Tibial artery (tissue), 4 donors: ENCODE data around the gene IFNLR1.

Source experiments
- DNase-seq, 2 donors: peaks; one replicate each; pipeline ENCODE4 v3.0.0-alpha.2; 2019
- H3K27ac ChIP-seq, 2 donors: fragments of 200-600 bp; sonication (generic) in 1 of 2; 1 replicate in 1 of 2; 2 replicates in 1 of 2; pipeline ENCODE4 v1.5.1; 2018 to 2019; ENCODE audit warnings: mild to moderate bottlenecking in 1 of 2
- H3K27me3 ChIP-seq, 2 donors: fragments of 200-600 bp; sonication (generic) in 1 of 2; one replicate each; pipeline versions ENCODE4 v1.5.1 to v1.6.0; 2016 to 2019
- H3K36me3 ChIP-seq, 3 donors: fragments of 200-600 bp; sonication (generic) in 2 of 3; one replicate each; pipeline ENCODE4 v1.5.1; 2016 to 2019; ENCODE audit warnings: mild to moderate bottlenecking in 2 of 3
- H3K4me1 ChIP-seq, 4 donors: fragments of 200-600 bp; sonication (generic) in 2 of 4; 1 replicate in 3 of 4; 2 replicates in 1 of 4; pipeline ENCODE4 v1.5.1; 2016 to 2019
- H3K4me3 ChIP-seq, 2 donors: fragments of 200-600 bp; sonication (generic) in 1 of 2; 1 replicate in 1 of 2; 2 replicates in 1 of 2; pipeline ENCODE4 v1.5.1; 2018 to 2019; ENCODE audit warnings: mild to moderate bottlenecking in 2 of 2
- H3K9me3 ChIP-seq, 3 donors: fragments of 200-600 bp; sonication (generic) in 1 of 3; one replicate each; pipeline ENCODE4 v1.5.1; 2016 to 2019
- CTCF ChIP-seq, 2 experiments: fragments of 200-600 bp in 1 of 2; fragments of 450-650 bp in 1 of 2; IDR thresholded peaks; one replicate each; pipeline ENCODE4 v1.5.1; 2017 to 2019; ENCODE audit warnings: antibody characterized with exemption in 2 of 2, mild to moderate bottlenecking in 1 of 2, moderate library complexity in 1 of 2
- intact Hi-C: fragments of 100-400 bp; cut with DNase I; formaldehyde crosslinking; loops from one replicate; pipeline ENCODE4 v1.15.0; 2023; ENCODE audit warnings: low total_unique reads

Gene IFNLR1

GRCh38 chr1:24186993-24187790, at the start of gene IFNLR1:
TSS of gene IFNLR1 (minus strand) at chr1:24187289. CDS start at chr1:24187248, 41 bp downstream.
- TF ChIP-seq CTCF (IDR thresholded peaks at IDR 0.05), result no peak
- H3K27ac ChIP-seq, result no peak within 1 kb of the TSS
- H3K4me1 ChIP-seq, result peaks cover 0 to 16% (median 9%) of the 10 kb centered on the region in 4 donors
- H3K4me3 ChIP-seq, result peak within 1 kb of the TSS; percentile 38 to 49
- DNase-seq, result no peak
- H3K9me3 ChIP-seq, result no peaks in the 10 kb centered on the region
- intact Hi-C loops, result no loop called here
- H3K27me3 ChIP-seq, result peaks cover 0 to 64% of the 10 kb centered on the region in 2 donors
- H3K36me3 ChIP-seq, result no peaks in the 10 kb centered on the region

- no peak overlapping the region for H3K4me3 ChIP-seq
- no peak overlapping the region for H3K27ac ChIP-seq
- no peak for DNase-seq
- no peaks in the 10 kb centered on the region for H3K36me3 ChIP-seq
- TF ChIP-seq CTCF (IDR thresholded peaks at IDR 0.05), result no peak
- H3K27me3 ChIP-seq, result peaks cover 0 to 42% of the 10 kb centered on the region in 2 donors
- no peaks in the 10 kb centered on the region for H3K9me3 ChIP-seq
- H3K4me1 ChIP-seq, result peaks cover 0 to 7% (median 0%) of the 10 kb centered on the region in 4 donors
- intact Hi-C loops, result no loop called here
Observed at GRCh38 chr1:24235921-24236788, 49.1 kb upstream of the IFNLR1 start.

GRCh38 chr1:24233684-24234600, 46.9 kb upstream of the IFNLR1 start:
- DNase-seq, result no peak
- H3K27ac ChIP-seq, result no peak overlapping the region
- H3K4me1 ChIP-seq, result peaks cover 0 to 7% (median 0%) of the 10 kb centered on the region in 4 donors
- no peak for TF ChIP-seq CTCF (IDR thresholded peaks at IDR 0.05)
- no peak overlapping the region for H3K4me3 ChIP-seq
- no peaks in the 10 kb centered on the region for H3K9me3 ChIP-seq
- intact Hi-C loops, result no loop called here
- H3K27me3 ChIP-seq, result peaks cover 0 to 29% of the 10 kb centered on the region in 2 donors
- H3K36me3 ChIP-seq, result no peaks in the 10 kb centered on the region

GRCh38 chr1:24231701-24232100, 44.6 kb upstream of the IFNLR1 start:
- Histone ChIP-seq H3K4me3 (no peak overlapping the region), H3K4me1 (peaks cover 0 to 3% (median 0%) of the 10 kb centered on the region in 4 donors), H3K36me3 (no peaks in the 10 kb centered on the region), H3K9me3 (no peaks in the 10 kb centered on the region), H3K27ac (no peak overlapping the region), H3K27me3 (peaks cover 0 to 12% of the 10 kb centered on the region in 2 donors)
- DNase-seq, result no peak
- intact Hi-C loops, result no loop called here
- TF ChIP-seq CTCF (IDR thresholded peaks at IDR 0.05), result no peak

- intact Hi-C loops, result no loop called here
- H3K4me1 ChIP-seq, result no peaks in the 10 kb centered on the region
- TF ChIP-seq CTCF (IDR thresholded peaks at IDR 0.05), result no peak
- no peak overlapping the region for H3K27ac ChIP-seq
- no peak for DNase-seq
- H3K36me3 ChIP-seq, result no peaks in the 10 kb centered on the region
- H3K4me3 ChIP-seq, result no peak overlapping the region
- H3K27me3 ChIP-seq, result peaks cover 0 to 17% of the 10 kb centered on the region in 2 donors
- no peaks in the 10 kb centered on the region for H3K9me3 ChIP-seq
Observed at GRCh38 chr1:24228311-24228710, 41.2 kb upstream of the IFNLR1 start.
